ENCODE results near the gene ABITRAM. TPM values are rescaled to one million over a fixed set of nuclear protein-coding genes. Genes with fewer than 3 reads are reported as not detected.
"Not testable (repeated sequence)": the region's sequence is repeated elsewhere in the genome, so short reads cannot be mapped to it uniquely, and the experiment has no call there.

The ABITRAM gene
- 5.5 TPM for total RNA-seq

- peak within 1 kb of the TSS; percentile 92 for H3K4me3 ChIP-seq (ENCODE audit: low read length)
- H3K27me3 ChIP-seq (ENCODE audit: insufficient read depth, low read length): no peaks in the 10 kb centered on the region
- no peaks in the 10 kb centered on the region for H3K9me3 ChIP-seq (ENCODE audit: low read depth, low read length)
- H3K4me1 ChIP-seq (ENCODE audit: insufficient read depth, low read length): peaks cover 22% of the 10 kb centered on the region
These were observed at the start of gene ABITRAM for GRCh38 chr9:108934323-108934893. TSS of gene ABITRAM (plus strand) at chr9:108934400. CDS start at chr9:108934487, 87 bp downstream.

- no peaks in the 10 kb centered on the region for H3K9me3 ChIP-seq (ENCODE audit: low read depth, low read length)
- H3K4me1 ChIP-seq (ENCODE audit: insufficient read depth, low read length): no peaks in the 10 kb centered on the region
- no peak overlapping the region for H3K4me3 ChIP-seq (ENCODE audit: low read length)
- H3K27me3 ChIP-seq (ENCODE audit: insufficient read depth, low read length): no peaks in the 10 kb centered on the region
These were observed 49.5 kb upstream of the ABITRAM start for GRCh38 chr9:108884701-108885100.

GRCh38 chr9:108885643-108886348 lies 48.4 kb upstream of the ABITRAM start:
- Histone ChIP-seq H3K4me1 (ENCODE audit: insufficient read depth, low read length) (no peaks in the 10 kb centered on the region), H3K27me3 (ENCODE audit: insufficient read depth, low read length) (no peaks in the 10 kb centered on the region), H3K4me3 (ENCODE audit: low read length) (no peak overlapping the region), H3K9me3 (ENCODE audit: low read depth, low read length) (no peaks in the 10 kb centered on the region)

- H3K27me3 ChIP-seq (ENCODE audit: insufficient read depth, low read length); H3K4me1 ChIP-seq (ENCODE audit: insufficient read depth, low read length); H3K9me3 ChIP-seq (ENCODE audit: low read depth, low read length); H3K4me3 ChIP-seq (ENCODE audit: low read length): not testable (repeated sequence)
These were observed 47.5 kb upstream of the ABITRAM start for GRCh38 chr9:108886594-108887271.

- Histone ChIP-seq H3K27me3 (ENCODE audit: insufficient read depth, low read length) (no peaks in the 10 kb centered on the region), H3K4me1 (ENCODE audit: insufficient read depth, low read length) (no peaks in the 10 kb centered on the region), H3K9me3 (ENCODE audit: low read depth, low read length) (no peaks in the 10 kb centered on the region), H3K4me3 (ENCODE audit: low read length) (no peak overlapping the region)
These were observed 44.5 kb upstream of the ABITRAM start for GRCh38 chr9:108889649-108890067.

GRCh38 chr9:108894225-108894997 lies 39.8 kb upstream of the ABITRAM start:
- H3K4me3 ChIP-seq (ENCODE audit: low read length): no peak overlapping the region
- H3K9me3 ChIP-seq (ENCODE audit: low read depth, low read length): no peaks in the 10 kb centered on the region
- H3K4me1 ChIP-seq (ENCODE audit: insufficient read depth, low read length): no peaks in the 10 kb centered on the region
- no peaks in the 10 kb centered on the region for H3K27me3 ChIP-seq (ENCODE audit: insufficient read depth, low read length)

GRCh38 chr9:108897324-108898096 lies 36.7 kb upstream of the ABITRAM start:
- no peak overlapping the region for H3K4me3 ChIP-seq (ENCODE audit: low read length)
- no peaks in the 10 kb centered on the region for H3K4me1 ChIP-seq (ENCODE audit: insufficient read depth, low read length)
- H3K9me3 ChIP-seq (ENCODE audit: low read depth, low read length): no peaks in the 10 kb centered on the region
- no peaks in the 10 kb centered on the region for H3K27me3 ChIP-seq (ENCODE audit: insufficient read depth, low read length)

GRCh38 chr9:108899023-108899695 lies 35.0 kb upstream of the ABITRAM start:
- H3K9me3 ChIP-seq (ENCODE audit: low read depth, low read length); H3K4me1 ChIP-seq (ENCODE audit: insufficient read depth, low read length); H3K4me3 ChIP-seq (ENCODE audit: low read length); H3K27me3 ChIP-seq (ENCODE audit: insufficient read depth, low read length): not testable (repeated sequence)

GRCh38 chr9:108900176-108900575 lies 34.0 kb upstream of the ABITRAM start:
- Histone ChIP-seq H3K4me3 (ENCODE audit: low read length) (no peak overlapping the region), H3K27me3 (ENCODE audit: insufficient read depth, low read length) (no peaks in the 10 kb centered on the region), H3K4me1 (ENCODE audit: insufficient read depth, low read length) (no peaks in the 10 kb centered on the region), H3K9me3 (ENCODE audit: low read depth, low read length) (no peaks in the 10 kb centered on the region)

GRCh38 chr9:108903420-108904103 lies 30.6 kb upstream of the ABITRAM start:
- Histone ChIP-seq H3K4me3 (ENCODE audit: low read length) (no peak overlapping the region), H3K27me3 (ENCODE audit: insufficient read depth, low read length) (no peaks in the 10 kb centered on the region), H3K9me3 (ENCODE audit: low read depth, low read length) (no peaks in the 10 kb centered on the region), H3K4me1 (ENCODE audit: insufficient read depth, low read length) (no peaks in the 10 kb centered on the region)

- Histone ChIP-seq H3K9me3 (ENCODE audit: low read depth, low read length) (no peaks in the 10 kb centered on the region), H3K27me3 (ENCODE audit: insufficient read depth, low read length) (no peaks in the 10 kb centered on the region), H3K4me3 (ENCODE audit: low read length) (no peak overlapping the region), H3K4me1 (ENCODE audit: insufficient read depth, low read length) (no peaks in the 10 kb centered on the region)
These were observed 30.0 kb upstream of the ABITRAM start for GRCh38 chr9:108904161-108904560.

- Histone ChIP-seq H3K4me3 (ENCODE audit: low read length) (no peak overlapping the region), H3K4me1 (ENCODE audit: insufficient read depth, low read length) (no peaks in the 10 kb centered on the region), H3K27me3 (ENCODE audit: insufficient read depth, low read length) (no peaks in the 10 kb centered on the region)
These were observed 28.7 kb upstream of the ABITRAM start for GRCh38 chr9:108905494-108905893.

GRCh38 chr9:108910402-108910801 lies 23.8 kb upstream of the ABITRAM start:
- Histone ChIP-seq H3K9me3 (ENCODE audit: low read depth, low read length) (no peaks in the 10 kb centered on the region), H3K4me1 (ENCODE audit: insufficient read depth, low read length) (peaks cover 7% of the 10 kb centered on the region), H3K27me3 (ENCODE audit: insufficient read depth, low read length) (no peaks in the 10 kb centered on the region), H3K4me3 (ENCODE audit: low read length) (no peak overlapping the region)

More at GRCh38 chr9:108905494-108905893, 28.7 kb upstream of the ABITRAM start:
- H3K9me3 ChIP-seq (ENCODE audit: low read depth, low read length): no peaks in the 10 kb centered on the region

Measured in mononuclear cell (primary cell).